GM18499 (cell line): ENCODE data around the gene GYS2.
"Not testable (repeated sequence)": the region's sequence is repeated elsewhere in the genome, so short reads cannot be mapped to it uniquely, and the experiment has no call there.

Source experiments
- ATAC-seq: cut with Tn5 transposase; IDR thresholded peaks from one replicate; pipeline ENCODE4 v1.9.1; 2021; ENCODE audit warnings: moderate number of reproducible peaks; ENCODE audit not compliant: insufficient read depth, unreplicated experiment

GYS2 gene

DNA sequence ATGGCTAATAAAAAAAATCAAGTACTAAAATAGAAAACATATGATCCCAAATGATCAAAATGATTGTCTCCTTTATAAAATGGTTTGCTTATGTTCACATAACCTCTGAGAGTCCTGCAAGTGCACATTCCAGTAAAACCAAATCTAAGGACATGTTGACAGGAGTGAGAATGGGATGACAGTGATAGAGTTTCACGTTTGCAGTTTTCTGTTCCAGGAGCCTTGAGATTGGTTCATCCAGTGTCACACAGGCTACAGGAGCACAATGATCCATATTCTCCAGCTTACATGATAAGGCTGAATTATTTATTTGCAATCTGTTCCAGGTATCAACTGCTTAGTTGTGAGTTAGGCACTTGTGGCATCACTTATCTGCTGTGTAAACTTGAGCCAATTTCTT lies 1.5 kb upstream of the GYS2 start:
- no peak for ATAC-seq

DNA sequence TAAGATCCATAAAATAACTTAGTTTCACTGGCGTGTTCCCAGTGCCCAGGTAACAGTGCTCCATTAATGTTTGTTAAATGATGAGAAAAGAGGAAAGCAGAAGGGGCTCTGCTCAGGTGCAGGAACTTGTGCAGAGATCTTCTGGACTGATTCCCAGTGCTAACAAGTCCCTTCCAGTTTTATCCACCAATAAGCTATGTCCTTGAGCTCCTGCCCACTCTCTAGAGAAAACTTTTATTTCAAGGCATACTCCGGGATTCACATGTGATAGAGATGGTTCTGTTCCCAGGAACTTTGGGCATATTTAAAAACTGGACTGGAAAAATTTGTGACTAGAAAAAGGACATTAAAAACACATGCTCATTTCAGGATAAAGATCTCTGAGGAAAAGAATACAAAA lies 1.9 kb downstream of the GYS2 start:
- no peak for ATAC-seq

DNA sequence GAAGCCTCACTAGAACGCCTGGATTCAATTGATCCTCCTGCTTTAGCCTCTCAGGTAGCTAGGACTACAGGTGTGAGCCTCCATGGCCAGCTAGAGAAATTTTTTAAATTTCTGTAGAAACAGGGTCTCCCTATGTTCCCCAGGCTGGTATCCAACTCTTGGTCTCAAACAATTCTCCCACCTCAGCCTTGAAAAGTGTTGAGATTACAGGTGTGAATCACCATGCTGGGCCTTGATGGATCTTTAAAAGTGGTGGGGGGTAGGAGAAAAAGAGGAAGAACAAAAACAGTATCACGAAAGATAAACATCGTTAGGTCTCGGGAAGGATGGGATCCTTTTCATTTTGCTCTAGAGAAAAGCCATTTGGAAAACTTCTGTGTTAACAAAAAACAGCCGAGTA lies 4.5 kb downstream of the GYS2 start:
- ATAC-seq = no peak

DNA sequence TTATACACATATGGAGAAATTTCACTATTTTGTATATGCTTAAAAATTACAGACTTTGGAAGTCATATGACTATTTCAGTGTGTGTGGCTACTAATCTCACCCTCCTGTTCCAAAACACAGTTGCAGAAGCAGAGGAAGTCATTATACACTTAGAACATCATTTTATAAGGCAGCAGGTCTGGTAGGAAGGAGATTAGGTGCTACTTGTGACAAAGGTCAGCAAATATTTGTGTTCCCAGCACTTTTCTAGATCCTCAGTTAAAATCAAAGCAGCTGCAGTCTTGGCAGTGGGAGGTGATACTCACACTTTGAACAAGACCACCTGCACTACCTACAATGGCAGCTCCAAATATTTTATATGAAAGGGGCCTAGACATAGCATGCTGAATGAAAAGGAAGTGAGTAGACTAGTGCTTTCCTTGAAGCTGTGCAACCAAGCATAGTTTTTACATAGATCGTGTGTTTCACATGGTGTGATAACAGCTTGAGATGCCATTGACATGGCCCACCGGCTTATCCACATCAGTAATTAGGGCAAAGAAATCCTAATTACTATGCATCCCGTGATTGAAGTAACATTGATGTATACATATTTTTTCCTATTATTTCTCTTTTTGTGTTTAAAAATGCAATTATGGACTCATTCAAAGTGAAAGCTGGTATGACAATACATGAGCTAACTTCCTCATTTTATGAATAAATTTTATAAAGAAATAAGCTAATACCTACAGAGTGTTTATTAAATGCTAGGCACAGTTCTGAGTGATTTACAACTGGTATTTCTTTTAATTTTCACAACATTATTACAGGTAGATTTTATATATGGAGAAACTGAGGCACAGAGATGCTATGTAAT lies 5.3 kb downstream of the GYS2 start:
- peak; percentile 79 for ATAC-seq

DNA sequence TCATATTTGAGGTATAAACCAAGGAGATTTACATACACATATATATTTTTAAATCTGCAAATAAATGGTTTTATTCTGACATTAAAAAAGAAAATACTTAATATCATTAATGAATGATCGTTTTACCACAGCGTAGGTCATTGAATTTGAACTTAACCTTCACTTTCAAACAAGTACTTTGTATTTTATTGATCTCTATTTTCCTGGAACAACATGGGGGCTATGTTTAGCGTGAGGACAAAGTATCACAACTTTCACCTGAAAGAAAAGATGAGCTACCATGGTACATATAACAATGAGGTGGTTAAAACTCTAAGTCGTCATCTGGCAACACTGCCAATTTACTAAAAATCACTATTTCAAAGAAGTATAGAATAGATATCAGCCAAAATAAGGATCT lies 6.0 kb downstream of the GYS2 start:
- ATAC-seq = no peak

DNA sequence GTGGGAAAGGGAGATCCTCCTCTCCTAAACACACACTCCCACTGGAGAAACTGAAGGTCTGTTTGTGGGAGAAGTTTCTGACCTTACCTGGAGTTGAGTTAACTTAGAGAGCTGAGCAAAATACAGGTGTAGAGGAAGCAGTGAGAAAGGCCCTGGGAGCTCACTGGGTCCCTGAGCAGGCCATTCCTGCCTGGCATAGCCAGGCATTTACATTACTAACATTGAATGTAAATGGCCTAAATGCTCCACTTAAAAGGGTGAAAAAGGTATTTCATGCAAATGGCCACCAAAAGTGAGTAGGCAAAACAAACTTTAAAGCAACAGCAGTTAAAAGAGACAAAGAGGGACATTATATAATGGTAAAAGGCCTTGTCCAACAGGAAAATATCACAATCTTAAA lies 9.3 kb downstream of the GYS2 start:
- not testable (repeated sequence) for ATAC-seq

DNA sequence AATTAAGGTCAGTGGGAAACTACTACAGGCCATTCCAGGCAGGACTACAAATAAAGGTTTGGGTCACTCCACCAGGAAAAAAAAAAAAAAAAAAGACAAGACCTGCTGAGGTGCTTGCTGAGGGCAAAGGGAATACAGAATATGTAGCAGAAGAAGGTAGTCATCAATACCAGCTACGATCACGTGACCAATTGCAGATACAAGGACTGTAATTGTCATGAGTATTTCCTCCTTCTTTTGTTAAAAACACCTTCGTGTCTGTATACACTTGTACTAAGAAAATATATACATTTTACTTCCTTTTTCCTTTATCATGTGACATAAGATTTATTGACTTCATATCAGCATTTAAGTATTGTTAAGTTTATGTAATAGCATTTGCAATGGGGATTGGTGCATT lies 19.2 kb downstream of the GYS2 start:
- no peak for ATAC-seq

DNA sequence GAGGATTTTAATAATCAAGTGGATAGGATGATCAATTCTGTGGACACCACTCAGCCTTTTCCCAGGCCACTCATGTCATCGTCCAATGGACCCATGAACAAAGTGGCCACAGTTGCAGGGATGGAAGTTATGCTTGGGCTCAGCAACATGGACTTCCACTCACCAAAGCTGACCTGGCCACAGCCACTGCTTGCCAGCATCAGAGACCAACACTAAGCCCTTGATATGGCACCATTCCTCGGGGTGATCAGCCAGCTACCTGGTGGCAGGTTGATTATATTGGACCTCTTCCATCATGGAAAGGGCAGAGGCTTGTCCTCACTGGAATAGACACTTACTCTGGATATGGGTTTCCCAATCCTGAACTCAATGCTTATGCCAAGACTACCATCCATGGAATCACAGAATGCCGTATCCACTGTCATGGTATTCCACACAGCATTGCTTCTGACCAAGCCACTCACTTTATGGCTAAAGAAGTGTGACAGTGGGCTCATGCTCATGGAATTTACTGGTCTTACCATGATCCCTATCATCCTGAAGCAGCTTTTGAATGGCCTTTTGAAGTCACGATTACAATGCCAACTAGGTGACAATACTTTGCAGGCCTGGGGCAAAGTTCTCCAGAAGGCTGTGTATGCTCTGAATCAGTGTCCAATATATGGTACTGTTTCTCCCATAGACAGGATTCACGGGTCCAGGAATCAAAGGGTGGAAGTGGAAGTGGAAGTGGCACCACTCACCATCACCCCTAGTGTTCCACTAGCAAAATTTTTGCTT lies 20.1 kb downstream of the GYS2 start:
- not testable (repeated sequence) for ATAC-seq

DNA sequence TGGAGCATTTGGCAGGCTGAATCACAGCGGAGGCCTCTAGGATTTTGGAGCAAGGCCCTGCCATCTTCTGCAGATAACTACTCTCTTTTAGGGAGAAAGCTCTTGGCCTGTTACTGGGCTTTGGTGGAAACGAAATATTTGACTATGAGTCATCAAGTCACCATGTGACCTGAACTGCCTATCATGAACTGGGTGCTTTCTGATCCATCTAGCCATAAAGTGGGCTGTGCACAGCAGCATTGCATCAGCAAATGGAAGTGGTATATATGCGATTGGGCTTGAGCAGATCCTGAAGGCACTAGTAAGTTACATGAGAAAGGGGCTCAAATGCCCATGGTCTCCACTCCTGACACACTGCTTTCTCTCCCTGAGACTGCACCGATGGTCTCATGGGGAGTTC lies 21.1 kb downstream of the GYS2 start:
- no peak for ATAC-seq

DNA sequence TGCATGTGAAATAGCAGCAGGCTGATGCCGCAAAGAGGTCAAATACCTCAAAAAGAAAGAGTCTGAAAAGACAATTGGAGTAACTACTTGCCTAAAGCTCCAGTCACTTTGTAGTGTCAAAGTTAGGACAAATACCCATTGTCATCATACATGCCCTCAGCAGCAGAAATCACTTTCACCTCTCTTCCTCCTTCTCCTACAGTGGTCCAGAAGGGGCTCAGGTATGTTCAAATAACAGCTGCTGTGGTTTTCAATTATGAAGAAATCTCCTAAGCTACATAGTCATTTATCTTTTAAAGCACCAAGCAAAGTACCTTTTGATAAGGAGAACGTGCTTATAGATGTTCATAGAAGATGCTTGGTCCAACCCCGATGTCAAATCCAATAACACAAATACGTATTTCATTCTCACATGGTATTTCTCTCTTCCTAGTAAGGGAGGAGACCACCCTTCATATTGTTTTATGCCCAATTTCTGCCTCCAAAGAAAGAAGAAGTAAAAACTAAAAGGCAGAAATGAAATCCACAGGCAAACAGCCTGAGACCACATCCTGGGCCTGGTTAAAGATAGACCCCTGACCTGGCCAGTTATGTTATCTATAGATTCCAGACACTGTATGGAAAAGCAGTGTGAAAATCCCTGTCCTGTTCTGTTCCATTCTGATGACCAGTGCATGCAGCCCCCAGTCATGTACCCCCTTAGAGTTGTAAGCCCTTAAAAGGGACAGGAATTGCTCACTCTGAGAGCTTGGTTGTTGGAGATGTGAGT lies 23.7 kb downstream of the GYS2 start:
- no peak for ATAC-seq

DNA sequence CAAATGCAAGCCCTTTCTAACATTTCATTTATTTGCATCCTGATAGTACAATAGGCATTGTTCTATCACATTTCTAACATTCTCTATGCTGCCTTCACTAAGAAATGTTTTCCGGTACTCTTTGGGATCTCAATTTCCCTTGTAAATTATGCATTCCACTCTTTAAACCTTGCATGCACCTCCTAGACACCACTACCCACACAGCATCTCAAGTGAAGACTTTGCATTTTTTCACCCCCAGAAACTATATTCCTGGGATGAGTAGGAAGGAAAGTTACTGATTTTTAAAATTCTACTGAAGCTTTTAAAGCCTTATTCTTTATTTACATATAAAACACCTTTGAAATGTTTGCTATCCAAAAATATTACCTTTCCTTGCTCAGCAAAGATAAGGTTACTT lies 27.1 kb downstream of the GYS2 start:
- no peak for ATAC-seq

DNA sequence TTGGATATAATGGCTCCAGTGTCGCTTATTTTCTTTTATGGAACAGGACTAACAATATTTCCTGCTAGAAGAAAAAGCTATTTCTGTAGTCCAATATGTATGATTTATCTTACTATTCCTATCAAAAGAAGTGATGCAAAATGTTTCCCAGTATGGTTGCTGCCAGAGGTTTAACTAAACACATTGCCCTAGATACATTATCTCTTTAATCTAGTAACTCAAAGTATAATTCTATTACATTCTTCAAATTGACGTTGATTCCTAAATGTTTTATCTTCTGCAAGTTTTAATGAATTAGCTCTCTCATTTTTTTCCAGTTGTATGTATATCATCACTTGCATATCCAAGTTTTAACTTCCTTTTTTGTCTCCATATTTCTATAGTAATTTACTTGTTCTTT lies 28.2 kb downstream of the GYS2 start:
- no peak for ATAC-seq

DNA sequence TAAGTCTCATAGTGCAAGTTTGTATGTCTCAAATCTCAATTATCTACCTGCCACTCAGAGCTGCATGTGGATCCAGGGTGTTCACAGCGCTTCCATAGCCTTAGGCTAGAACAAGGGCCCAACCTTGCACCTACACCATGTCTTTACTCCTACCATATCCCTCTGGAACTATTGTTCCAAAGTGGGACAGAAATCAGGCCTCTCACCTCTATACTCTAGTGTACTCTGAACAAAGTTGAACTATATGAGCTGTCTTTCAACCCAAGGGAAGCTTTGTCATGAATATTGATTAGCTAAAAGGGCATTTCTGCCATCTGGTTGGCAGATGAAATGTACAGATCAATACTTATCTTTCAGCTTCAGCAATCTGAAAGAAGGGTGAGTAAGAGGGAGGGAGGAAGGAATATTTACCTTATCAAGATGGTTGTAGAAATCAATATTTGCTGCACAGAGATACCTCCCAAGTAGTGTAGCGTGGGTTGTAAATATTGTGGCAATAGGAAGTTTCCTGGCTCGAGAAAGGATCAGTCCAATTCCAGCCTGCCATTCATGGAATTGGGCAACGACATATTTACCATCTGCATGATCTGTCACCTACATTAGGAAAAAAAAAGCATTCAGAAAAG lies 30.8 kb downstream of the GYS2 start:
- no peak for ATAC-seq

DNA sequence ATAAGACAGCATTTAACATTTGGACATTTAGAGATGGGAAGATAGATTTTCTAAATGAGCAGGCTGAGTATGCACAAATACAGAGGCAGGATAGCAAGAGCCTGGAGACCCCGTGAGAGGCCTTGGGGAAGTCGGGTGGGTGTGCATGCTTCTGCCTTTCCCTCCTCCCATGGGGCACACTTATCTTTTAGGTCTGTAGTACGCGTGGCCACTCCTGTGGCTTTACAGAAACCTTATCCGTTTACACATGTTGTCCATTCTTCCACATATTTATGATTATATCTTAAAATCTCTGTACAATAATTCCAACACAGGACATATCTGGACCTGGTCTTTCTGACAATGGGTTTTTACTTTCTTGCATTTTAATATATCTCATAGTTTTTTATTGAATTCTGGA lies 33.6 kb downstream of the GYS2 start:
- no peak for ATAC-seq

DNA sequence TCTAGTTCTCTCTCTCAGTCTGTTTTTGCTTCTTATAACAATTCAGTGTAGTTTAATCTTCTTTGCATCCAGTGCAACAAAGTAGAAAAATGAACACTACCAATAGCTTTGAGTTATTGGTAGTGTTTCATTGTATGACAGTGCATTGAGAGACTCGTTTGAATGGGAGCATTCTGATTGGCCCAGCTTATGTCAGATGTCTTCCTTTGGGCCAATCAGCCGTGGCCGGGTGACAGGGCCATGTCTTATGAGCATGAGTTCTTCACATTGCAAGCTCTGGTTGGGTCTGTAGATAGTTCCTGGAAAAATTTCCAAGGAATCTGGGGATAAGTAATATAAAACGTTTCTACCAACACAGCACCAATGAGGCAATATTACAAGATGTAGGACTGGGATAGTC lies 36.5 kb downstream of the GYS2 start:
- no peak for ATAC-seq

DNA sequence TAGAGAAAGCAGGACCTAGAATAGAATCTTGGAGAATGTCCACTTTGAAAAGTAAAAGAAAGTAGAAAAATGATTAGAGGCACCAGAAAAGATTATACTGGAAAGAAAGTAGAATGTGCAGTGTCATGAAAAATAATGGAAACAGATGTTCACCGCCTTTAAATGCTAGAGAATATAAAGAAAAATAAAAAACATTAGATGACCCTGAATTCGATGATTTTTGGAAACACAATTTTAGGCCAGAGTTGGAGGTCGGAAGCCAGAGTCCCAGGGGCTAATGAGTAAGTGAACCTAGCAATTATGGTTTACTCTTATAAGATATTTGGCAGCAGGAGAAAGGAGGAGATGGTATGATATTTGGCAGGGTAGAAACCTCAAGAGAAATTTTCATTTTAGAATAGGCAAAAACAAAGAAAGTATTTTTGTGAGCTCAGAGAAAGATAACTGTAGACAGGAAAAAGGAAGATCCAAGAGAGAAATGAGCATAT lies 37.7 kb downstream of the GYS2 start:
- ATAC-seq = no peak

DNA sequence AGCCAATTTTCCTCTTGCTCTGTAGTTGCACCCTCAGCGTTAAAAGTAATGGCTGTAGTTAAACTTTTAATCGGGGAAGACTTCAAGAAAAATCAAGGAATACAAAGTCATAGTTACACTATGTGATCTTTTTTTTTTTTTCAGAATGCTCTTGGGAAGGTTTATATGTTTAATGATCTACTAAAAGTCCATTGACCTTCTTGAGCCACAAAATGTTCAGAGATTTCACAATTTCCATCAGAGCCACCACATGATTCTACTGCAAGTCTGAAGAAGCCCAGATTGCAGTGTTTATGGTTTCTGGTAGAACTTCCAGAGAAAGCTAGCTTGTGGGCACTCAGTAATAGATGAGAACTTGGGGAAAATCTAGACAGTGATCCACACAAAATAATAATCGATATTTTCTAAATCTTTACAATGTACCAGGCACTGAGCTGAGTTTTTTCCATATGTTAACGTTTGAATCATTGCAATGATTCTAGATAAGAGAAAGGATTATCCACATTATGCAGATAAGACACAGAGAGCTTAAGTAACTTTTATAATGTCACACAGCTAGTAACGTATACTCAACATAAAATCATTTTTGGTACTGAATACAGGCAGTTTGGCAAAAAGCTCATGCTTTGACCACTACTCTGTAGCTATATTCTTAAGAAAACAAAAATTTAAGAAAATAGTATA lies 38.3 kb downstream of the GYS2 start:
- no peak for ATAC-seq

DNA sequence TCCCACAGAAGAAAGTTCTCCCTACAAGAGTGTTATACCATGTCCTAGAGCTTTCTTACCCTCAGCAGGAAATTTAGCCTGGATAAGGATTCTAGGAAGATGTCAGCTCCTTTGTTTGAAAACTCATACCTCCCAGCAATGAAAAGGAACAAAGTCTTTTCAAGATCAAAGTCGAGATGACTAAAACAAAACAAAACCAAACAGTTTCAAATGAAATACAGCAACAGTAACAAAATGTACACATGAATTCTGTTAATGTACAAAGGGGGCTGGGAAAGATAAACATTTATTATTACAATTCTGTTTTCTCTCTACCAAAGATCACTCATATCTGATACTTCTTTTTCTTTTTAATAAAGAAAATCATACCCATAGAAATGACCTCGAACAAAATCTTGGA lies 41.8 kb downstream of the GYS2 start:
- ATAC-seq = no peak

DNA sequence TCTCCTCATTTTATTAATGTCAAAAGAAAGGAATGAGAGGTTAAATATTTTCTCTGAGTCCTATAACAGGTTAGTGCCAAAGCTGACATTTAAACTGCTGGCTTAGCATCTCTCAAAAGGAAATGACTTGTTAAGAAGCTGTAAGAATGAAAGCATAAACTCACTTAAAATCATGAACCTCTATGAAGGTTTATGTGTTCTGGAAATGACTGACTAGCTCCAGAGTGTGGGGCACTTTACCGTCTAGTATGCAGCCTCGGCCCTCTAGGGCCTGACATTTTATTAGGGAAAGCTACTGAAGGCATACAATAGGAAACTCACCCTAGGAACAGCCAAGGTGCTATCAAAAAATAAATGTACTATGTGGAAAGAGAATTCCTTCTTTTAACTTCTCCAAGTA lies 43.5 kb downstream of the GYS2 start:
- ATAC-seq = no peak
